Activated gamma-delta T cell treated with Interleukin-2 at 50 U/mL for 16 hours (primary cell): Measurements from ENCODE around the gene OR13C2.
"Not testable (repeated sequence)": the region's sequence is repeated elsewhere in the genome, so short reads cannot be mapped to it uniquely, and the experiment has no call there.

Experiments
- DNase-seq: peaks from one replicate; pipeline ENCODE4 v3.0.0-alpha.2; 2020

Gene OR13C2

GRCh38 chr9:104605527-104605926 lies at the start of gene OR13C2:
Gene OR13C2, minus strand, starts transcription at chr9:104605627. Its CDS starts 0 bp downstream, at chr9:104605627.
- DNase-seq, result not testable (repeated sequence)

- no peak for DNase-seq
These were observed 30.0 kb upstream of the OR13C2 start for GRCh38 chr9:104635456-104635855.

GRCh38 chr9:104633976-104634520 lies 28.6 kb upstream of the OR13C2 start:
- no peak for DNase-seq

- DNase-seq, result not testable (repeated sequence)
These were observed 20.5 kb upstream of the OR13C2 start for GRCh38 chr9:104625964-104626363.

- no peak for DNase-seq
These were observed 12.7 kb upstream of the OR13C2 start, which contains the start of gene OR13C9 for GRCh38 chr9:104618104-104618503. Gene OR13C9, minus strand, starts transcription at chr9:104618204. Its CDS starts 0 bp downstream, at chr9:104618204.

- DNase-seq, result no peak
These were observed 12.0 kb upstream of the OR13C2 start for GRCh38 chr9:104617418-104617817.

- DNase-seq, result no peak
These were observed 5.8 kb upstream of the OR13C2 start for GRCh38 chr9:104611213-104611612.

- DNase-seq, result no peak
These were observed 2.9 kb upstream of the OR13C2 start for GRCh38 chr9:104608336-104608735.

- DNase-seq, result no peak
These were observed 725 bp upstream of the OR13C2 start for GRCh38 chr9:104606152-104606551.

GRCh38 chr9:104604801-104605200 lies 626 bp downstream of the OR13C2 start:
- no peak for DNase-seq

GRCh38 chr9:104599313-104599712 lies 6.1 kb downstream of the OR13C2 start, which contains the start of gene OR13C5:
Gene OR13C5, minus strand, starts transcription at chr9:104599413. Its CDS starts 0 bp downstream, at chr9:104599413.
- DNase-seq, result not testable (repeated sequence)

GRCh38 chr9:104598749-104599148 lies 6.7 kb downstream of the OR13C2 start:
- not testable (repeated sequence) for DNase-seq

GRCh38 chr9:104589626-104590025 lies 15.8 kb downstream of the OR13C2 start:
- DNase-seq, result no peak

GRCh38 chr9:104586496-104587180 lies 18.8 kb downstream of the OR13C2 start:
- no peak for DNase-seq

GRCh38 chr9:104580562-104580961 lies 24.9 kb downstream of the OR13C2 start:
- DNase-seq, result no peak

GRCh38 chr9:104577263-104577662 lies 28.2 kb downstream of the OR13C2 start:
- no peak for DNase-seq

GRCh38 chr9:104575456-104575855 lies 30.0 kb downstream of the OR13C2 start:
- no peak for DNase-seq

GRCh38 chr9:104572612-104573011 lies 32.8 kb downstream of the OR13C2 start:
- no peak for DNase-seq

GRCh38 chr9:104568868-104569267 lies 36.6 kb downstream of the OR13C2 start, which contains the start of gene OR13C8:
Gene OR13C8, plus strand, starts transcription at chr9:104569168. Its CDS starts 0 bp downstream, at chr9:104569168.
- no peak for DNase-seq

- no peak for DNase-seq
These were observed 41.1 kb downstream of the OR13C2 start for GRCh38 chr9:104564358-104564757.

- DNase-seq, result no peak
These were observed 48.4 kb downstream of the OR13C2 start for GRCh38 chr9:104556830-104557634.

GRCh38 chr9:104555521-104555920 lies 49.9 kb downstream of the OR13C2 start:
- DNase-seq, result no peak
